Measurements from ENCODE around the gene AEBP2.
"Not testable (repeated sequence)": the region's sequence is repeated elsewhere in the genome, so short reads cannot be mapped to it uniquely, and the experiment has no call there.

AEBP2 gene

DNA sequence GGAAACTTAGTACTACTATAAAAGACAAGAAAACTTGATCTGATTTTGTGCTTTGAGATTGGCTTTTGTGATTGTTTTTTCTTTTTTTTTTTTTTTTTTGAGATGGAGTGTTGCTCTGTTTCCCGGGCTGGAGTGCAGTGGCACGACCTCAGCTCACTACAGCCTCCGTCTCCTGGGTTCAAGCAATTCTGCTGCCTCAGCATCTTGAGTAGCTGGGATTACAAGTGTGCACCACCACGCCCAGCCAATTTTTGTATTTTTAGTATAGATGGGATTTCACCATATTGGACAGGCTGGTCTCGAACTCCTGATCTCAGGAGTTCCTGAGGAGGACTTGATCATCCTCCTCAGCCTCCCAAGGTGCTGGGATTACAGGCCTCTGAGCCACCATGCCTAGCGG, 26.4 kb downstream of the AEBP2 start:
- TF ChIP-seq, protein P1, sequence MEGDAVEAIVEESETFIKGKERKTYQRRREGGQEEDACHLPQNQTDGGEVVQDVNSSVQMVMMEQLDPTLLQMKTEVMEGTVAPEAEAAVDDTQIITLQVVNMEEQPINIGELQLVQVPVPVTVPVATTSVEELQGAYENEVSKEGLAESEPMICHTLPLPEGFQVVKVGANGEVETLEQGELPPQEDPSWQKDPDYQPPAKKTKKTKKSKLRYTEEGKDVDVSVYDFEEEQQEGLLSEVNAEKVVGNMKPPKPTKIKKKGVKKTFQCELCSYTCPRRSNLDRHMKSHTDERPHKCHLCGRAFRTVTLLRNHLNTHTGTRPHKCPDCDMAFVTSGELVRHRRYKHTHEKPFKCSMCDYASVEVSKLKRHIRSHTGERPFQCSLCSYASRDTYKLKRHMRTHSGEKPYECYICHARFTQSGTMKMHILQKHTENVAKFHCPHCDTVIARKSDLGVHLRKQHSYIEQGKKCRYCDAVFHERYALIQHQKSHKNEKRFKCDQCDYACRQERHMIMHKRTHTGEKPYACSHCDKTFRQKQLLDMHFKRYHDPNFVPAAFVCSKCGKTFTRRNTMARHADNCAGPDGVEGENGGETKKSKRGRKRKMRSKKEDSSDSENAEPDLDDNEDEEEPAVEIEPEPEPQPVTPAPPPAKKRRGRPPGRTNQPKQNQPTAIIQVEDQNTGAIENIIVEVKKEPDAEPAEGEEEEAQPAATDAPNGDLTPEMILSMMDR (IDR thresholded peaks at IDR 0.05; ENCODE audit: low read depth, low read length): no peak
- no peak overlapping the region for H3K4me3 ChIP-seq (replicated peaks in 1 of 2; ENCODE audit: low read depth in 2 of 2, low read length in 2 of 2)
- DNase-seq (ENCODE audit: low read depth in 2 of 2): no peak

DNA sequence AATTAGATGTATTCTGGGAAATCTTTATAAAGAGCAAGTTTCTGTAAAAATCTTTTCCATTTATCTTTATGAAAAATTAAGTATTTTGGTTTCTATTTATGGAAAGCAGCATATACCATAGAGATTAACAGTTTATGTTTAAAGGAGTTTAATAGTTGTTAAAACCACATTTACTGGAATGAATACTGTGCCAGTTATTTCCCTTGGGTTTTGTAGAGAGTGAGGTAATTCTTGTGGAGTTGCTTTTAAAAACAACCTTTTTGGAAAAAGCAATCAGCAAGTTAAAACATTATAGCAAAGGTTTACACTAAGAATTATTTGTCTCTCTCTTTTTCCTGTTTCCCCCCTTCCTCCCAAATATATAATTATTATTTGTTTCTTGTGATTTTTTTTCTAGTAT, 34.9 kb downstream of the AEBP2 start:
- TF ChIP-seq, protein P1 (IDR thresholded peaks at IDR 0.05; ENCODE audit: low read depth, low read length): no peak
- no peak overlapping the region for H3K4me3 ChIP-seq (replicated peaks in 1 of 2; ENCODE audit: low read depth in 2 of 2, low read length in 2 of 2)
- peak; percentile 38 to 49 for DNase-seq (ENCODE audit: low read depth in 2 of 2)

DNA sequence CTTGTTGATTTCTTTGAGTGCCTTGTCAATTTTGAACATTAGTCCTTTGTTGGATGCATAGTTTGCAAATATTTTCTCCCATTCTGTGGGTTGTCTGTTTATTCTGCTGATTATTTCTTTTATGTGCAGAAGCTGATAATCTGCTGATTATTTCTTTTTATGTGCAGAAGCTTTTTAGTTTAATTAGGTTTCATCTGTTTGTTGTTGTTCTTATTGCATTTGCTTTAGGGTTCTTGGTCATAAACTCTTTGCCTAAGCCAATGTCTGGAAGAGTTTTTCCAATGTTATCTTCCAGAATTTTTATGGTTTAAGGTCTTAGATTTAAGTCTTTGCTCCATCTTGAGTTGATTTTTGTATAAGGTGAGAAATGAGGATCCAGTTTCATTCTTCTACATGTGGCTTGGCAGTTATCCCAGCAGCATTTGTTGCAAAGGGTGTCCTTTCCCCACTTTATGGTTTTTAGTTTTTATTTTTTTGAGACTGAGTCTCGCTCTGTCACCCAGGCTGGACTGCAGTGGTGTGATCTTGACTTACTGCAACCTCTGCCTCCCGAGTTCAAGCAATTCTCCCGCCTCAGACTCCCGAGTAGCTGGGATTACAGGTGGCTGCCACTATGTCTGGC, 36.7 kb downstream of the AEBP2 start:
- H3K4me3 ChIP-seq (replicated peaks in 1 of 2; ENCODE audit: low read depth in 2 of 2, low read length in 2 of 2); DNase-seq (ENCODE audit: low read depth in 2 of 2): not testable (repeated sequence)

DNA sequence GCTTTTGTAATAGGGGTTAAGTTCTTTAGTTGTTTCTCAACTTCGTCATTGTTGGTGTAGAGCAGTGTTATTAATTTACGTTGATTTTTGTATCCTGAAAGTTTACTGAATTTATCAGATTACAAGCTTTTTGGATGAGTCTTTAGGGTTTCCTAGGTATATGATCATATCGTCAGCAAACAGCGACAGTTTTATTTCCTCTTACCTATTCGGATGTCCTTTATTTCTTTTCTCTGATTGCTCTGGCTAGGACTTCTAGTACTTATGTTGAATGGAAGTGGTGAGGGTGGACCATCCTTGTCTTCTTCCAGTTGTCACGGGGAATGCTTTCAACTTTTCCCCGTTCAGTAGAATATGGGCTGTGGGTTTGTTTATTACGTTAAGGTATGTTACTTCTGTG, 37.8 kb downstream of the AEBP2 start:
- DNase-seq (ENCODE audit: low read depth in 2 of 2): no peak
- TF ChIP-seq, protein P1 (IDR thresholded peaks at IDR 0.05; ENCODE audit: low read depth, low read length): no peak
- no peak overlapping the region for H3K4me3 ChIP-seq (replicated peaks in 1 of 2; ENCODE audit: low read depth in 2 of 2, low read length in 2 of 2)

DNA sequence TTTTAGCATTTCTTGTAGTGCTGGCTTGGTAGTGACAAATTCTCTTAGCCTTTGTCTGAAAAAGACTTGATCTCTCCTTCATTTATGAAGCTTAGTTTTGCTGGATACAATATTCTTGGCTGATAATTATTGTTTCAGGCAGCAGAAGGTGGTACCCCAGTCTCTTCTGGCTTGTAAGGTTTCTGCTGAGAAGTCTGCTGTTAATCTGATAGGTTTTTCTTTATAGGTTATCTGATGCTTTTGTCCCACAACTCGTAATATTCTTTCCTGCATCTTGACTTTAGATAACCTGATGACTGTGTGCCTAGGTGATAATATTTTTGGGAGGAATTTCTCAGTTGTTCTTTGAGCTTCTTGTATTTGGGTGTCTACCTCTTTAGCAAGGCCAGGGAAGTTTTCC, 41.2 kb downstream of the AEBP2 start:
- no peak for DNase-seq (ENCODE audit: low read depth in 2 of 2)
- TF ChIP-seq, protein P1 (IDR thresholded peaks at IDR 0.05; ENCODE audit: low read depth, low read length): no peak
- no peak overlapping the region for H3K4me3 ChIP-seq (replicated peaks in 1 of 2; ENCODE audit: low read depth in 2 of 2, low read length in 2 of 2)

DNA sequence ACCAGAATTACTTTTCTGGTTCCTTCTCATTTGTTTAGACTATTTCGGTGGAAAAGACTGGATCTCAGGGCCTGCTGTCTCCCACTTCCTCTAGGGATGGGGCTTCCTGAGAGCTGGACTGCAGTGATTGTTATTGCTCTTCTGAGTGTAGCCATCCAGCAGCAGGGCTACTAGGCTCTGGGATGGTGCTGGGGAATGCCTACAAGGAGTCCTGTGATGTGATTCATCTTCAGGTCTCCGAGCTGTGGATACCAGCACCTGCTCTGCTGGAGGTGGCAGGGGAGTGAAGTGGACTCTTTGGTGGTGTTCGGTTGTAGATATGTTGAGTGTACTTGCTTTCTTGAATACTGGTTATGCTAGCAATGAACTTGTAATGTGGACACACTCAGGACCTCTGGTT, 42.7 kb downstream of the AEBP2 start:
- TF ChIP-seq, protein P1 (IDR thresholded peaks at IDR 0.05; ENCODE audit: low read depth, low read length): no peak
- no peak for DNase-seq (ENCODE audit: low read depth in 2 of 2)
- no peak overlapping the region for H3K4me3 ChIP-seq (replicated peaks in 1 of 2; ENCODE audit: low read depth in 2 of 2, low read length in 2 of 2)

DNA sequence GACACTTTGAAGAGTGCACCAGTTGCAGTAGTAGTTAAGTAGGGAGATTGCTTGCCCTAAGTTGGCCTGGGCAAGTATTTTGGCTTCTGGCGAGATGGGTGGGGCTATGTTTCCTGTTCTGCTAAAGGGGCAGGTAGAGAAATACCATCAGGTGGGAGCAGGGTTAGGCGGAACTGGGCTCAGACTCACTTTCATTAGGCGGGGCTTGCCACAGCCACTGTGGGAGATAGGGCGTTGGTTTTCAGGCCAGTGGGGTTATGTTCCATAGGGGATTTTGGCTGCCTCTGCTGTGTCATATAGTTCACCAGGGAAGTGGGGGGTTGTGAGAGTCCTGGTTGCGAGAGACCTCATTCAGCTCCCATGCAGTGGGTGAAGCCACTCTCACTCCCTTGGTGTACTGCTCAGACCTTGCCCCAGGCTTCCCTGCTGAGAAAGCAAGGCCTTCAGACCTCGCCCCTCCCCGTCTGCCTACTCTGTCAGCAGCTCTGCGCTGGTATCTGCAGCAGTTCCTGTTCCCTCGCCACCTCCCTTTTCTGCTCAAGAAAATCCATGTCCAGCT, 43.3 kb downstream of the AEBP2 start:
- no peak overlapping the region for H3K4me3 ChIP-seq (replicated peaks in 1 of 2; ENCODE audit: low read depth in 2 of 2, low read length in 2 of 2)
- peak in 1 of 2 donors; percentile 52 for DNase-seq (ENCODE audit: low read depth in 2 of 2)
- TF ChIP-seq, protein P1 (IDR thresholded peaks at IDR 0.05; ENCODE audit: low read depth, low read length): no peak
